ENCODE data around the gene SH2D6. TPM values are rescaled to one million over a fixed set of nuclear protein-coding genes. Genes with fewer than 3 reads are reported as not detected.
A peak's percentile ranks its signal among the peaks of the same experiment; 100 is the strongest.

SH2D6 gene
- total RNA-seq (under 1 TPM in 1 of 10 donors, not detected in 9; 0.72 TPM), polyA plus RNA-seq (under 1 TPM; 0.06 to 0.51 TPM)
- long read RNA-seq, donor 1, result 0 reads
- long read RNA-seq, donor 2, result 0 reads
- long read RNA-seq, donor 3, result 0 reads

GRCh38 chr2:85418132-85419008 lies at the start of gene SH2D6:
SH2D6 (plus strand) TSS chr2:85418714; CDS start chr2:85429466, 10,752 bp downstream.
- Histone ChIP-seq H3K9me3 (no peaks in the 10 kb centered on the region), H3K4me1 (peaks cover 16 to 59% (median 42%) of the 10 kb centered on the region in 9 donors), H3K27ac (peak within 1 kb of the TSS; percentile 88 to 97 (median 93)), H3K36me3 (no peaks in the 10 kb centered on the region), H3K27me3 (peaks cover 0 to 14% (median 6%) of the 10 kb centered on the region in 7 donors), H3K4me3 (peak within 1 kb of the TSS; percentile 63 to 88 (median 78))
- intact Hi-C loops (cut with DNase I), result no loop called here
- no peak for TF ChIP-seq CTCF (IDR thresholded peaks at IDR 0.05)
- ATAC-seq (peak; percentile 77 to 86 (median 82)), DNase-seq (peak; percentile 86 to 87)
- 17 to 18% methylated on average over 56 to 57 of the region's 57 CpGs for WGBS, 2 donors

GRCh38 chr2:85368921-85369320 lies 49.6 kb upstream of the SH2D6 start:
- intact Hi-C loops (cut with DNase I), result no loop called here
- no peaks in the 10 kb centered on the region for H3K27me3 ChIP-seq
- peaks cover 0 to 83% (median 17%) of the 10 kb centered on the region in 9 donors for H3K36me3 ChIP-seq
- ATAC-seq (peak in 1 of 8 donors; percentile 37), DNase-seq (no peak)
- peaks cover 0 to 8% (median 0%) of the 10 kb centered on the region in 11 donors for H3K9me3 ChIP-seq
- no peaks in the 10 kb centered on the region for H3K4me1 ChIP-seq
- H3K4me3 ChIP-seq, result no peak overlapping the region
- H3K27ac ChIP-seq, result no peak overlapping the region
- TF ChIP-seq CTCF (IDR thresholded peaks at IDR 0.05), result no peak

GRCh38 chr2:85369500-85369899 lies 49.0 kb upstream of the SH2D6 start:
- Histone ChIP-seq H3K36me3 (peaks cover 0 to 77% (median 17%) of the 10 kb centered on the region in 9 donors), H3K27ac (no peak overlapping the region), H3K4me1 (no peaks in the 10 kb centered on the region), H3K9me3 (peaks cover 0 to 13% (median 0%) of the 10 kb centered on the region in 11 donors), H3K4me3 (no peak overlapping the region), H3K27me3 (no peaks in the 10 kb centered on the region)
- intact Hi-C loops (cut with DNase I), result no loop called here
- DNase-seq (no peak), ATAC-seq (no peak)
- TF ChIP-seq CTCF (IDR thresholded peaks at IDR 0.05), result no peak
- WGBS, 2 donors, result 88 to 90% methylated on average over 5 of the region's 5 CpGs

- H3K4me1 ChIP-seq, result no peaks in the 10 kb centered on the region
- intact Hi-C loops (cut with DNase I), result no loop called here
- TF ChIP-seq CTCF (IDR thresholded peaks at IDR 0.05), result no peak
- ATAC-seq, result peak in 1 of 8 donors; percentile 55
- 98% methylated on average over 11 of the region's 11 CpGs for WGBS, 2 donors
- H3K27me3 ChIP-seq, result no peaks in the 10 kb centered on the region
- no peak for DNase-seq
- H3K9me3 ChIP-seq, result peaks cover 0 to 13% (median 0%) of the 10 kb centered on the region in 11 donors
- H3K36me3 ChIP-seq, result peaks cover 0 to 78% (median 21%) of the 10 kb centered on the region in 9 donors
- H3K4me3 ChIP-seq, result no peak overlapping the region
- no peak overlapping the region for H3K27ac ChIP-seq
Measured at GRCh38 chr2:85371045-85371444, 47.5 kb upstream of the SH2D6 start.
